K562 (cell line): ENCODE results near the gene LRCH1.

Source experiments
- CREBBP ChIP-seq: IDR thresholded peaks from one replicate; pipeline ENCODE4 v1.6.1; 2012; ENCODE audit warnings: low read depth, mild to moderate bottlenecking, control low read depth, inconsistent platforms, low read length
- ESRRA ChIP-seq: fragments of 450-650 bp; IDR thresholded peaks from 2 replicates; pipeline ENCODE4 v1.6.1; 2014; ENCODE audit warnings: low read depth, mild to moderate bottlenecking, moderate library complexity, borderline replicate concordance
- FOXJ2 ChIP-seq: fragments of 200-800 bp; sonication (Bioruptor generic); IDR thresholded peaks from 2 replicates; pipeline ENCODE4 v1.6.1; 2016; ENCODE audit warnings: missing genetic modification characterization, missing compliant biosample characterization
- PHB ChIP-seq: fragments of 250-450 bp; sonication (Bioruptor Pico); IDR thresholded peaks from 2 replicates; pipeline ENCODE4 v1.5.0; 2021
- POLR2A ChIP-seq: fragments of 450-650 bp; conservative IDR thresholded peaks from 2 replicates; pipeline ENCODE4 v1.6.1; 2016
- SMAD4 ChIP-seq: fragments of 250-450 bp; sonication (Bioruptor Pico); conservative IDR thresholded peaks from 2 replicates; pipeline ENCODE4 v1.8.0; 2021; ENCODE audit warnings: inconsistent platforms, mild to moderate bottlenecking, moderate library complexity
- TBP ChIP-seq: optimal IDR thresholded peaks from 2 replicates; pipeline ENCODE3; 2011; ENCODE audit warnings: low read depth, low read length, improper control_type of control experiment
- ZNF586 ChIP-seq: fragments of 450-650 bp; formaldehyde crosslinking; conservative IDR thresholded peaks from 2 replicates; pipeline ENCODE4 v1.4.0; 2020; ENCODE audit warnings: mild to moderate bottlenecking, moderate library complexity
- TF ChIP-seq, protein P1 (sequence below), 3 experiments: fragments of 200-800 bp in 1 of 3; sonication (Bioruptor generic) in 1 of 3; sonication (generic) in 1 of 3; formaldehyde crosslinking in 1 of 3; IDR thresholded peaks; 2 replicates each; pipeline versions ENCODE4 v1.6.1 to v1.8.0; 2016 to 2022; ENCODE audit warnings: mild to moderate bottlenecking in 2 of 3, missing compliant biosample characterization in 2 of 3, missing genetic modification characterization in 2 of 3, missing genetic modification reagents in 1 of 3

DNA sequence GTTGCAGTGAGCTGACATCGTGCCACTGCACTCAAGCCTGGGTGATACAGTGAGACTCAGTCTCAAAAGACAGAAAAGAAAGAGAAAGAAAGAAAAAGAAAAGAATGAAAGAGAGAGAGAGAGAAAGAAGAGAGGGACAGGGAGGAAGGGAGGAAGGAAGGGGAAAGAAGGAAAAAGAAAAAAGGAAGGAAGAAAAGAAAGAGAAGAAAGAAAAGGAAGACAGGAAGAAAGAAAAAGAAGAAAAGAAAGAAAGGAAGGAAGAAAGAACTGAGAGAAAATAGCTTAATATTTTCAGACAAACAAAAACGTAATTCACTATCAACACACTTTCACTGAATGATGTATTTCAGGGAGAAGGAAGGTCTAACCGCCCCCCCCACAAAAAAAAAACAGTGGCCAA, 204.7 kb downstream of the LRCH1 start:
- TF ChIP-seq PHB (CRISPR knock-in tag) (no peak), FOXJ2 (tag) (no peak), SMAD4 (no peak), ESRRA (no peak), CREBBP (no peak), ZNF586 (CRISPR knock-in tag) (no peak), TBP (no peak), POLR2A (no peak)
- TF ChIP-seq, protein P1, sequence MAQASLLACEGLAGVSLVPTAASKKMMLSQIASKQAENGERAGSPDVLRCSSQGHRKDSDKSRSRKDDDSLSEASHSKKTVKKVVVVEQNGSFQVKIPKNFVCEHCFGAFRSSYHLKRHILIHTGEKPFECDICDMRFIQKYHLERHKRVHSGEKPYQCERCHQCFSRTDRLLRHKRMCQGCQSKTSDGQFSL (CRISPR knock-in tag; IDR thresholded peaks at IDR 0.05) = no peak
- TF ChIP-seq, protein P1 (tag; IDR thresholded peaks at IDR 0.05) = no peak
